SK-N-SH (cell line): ENCODE results near the gene SH3PXD2A. TPM values are rescaled to one million over a fixed set of nuclear protein-coding genes. Genes with fewer than 3 reads are reported as not detected.
A peak's percentile ranks its signal among the peaks of the same experiment; 100 is the strongest.

Experiments
- CTCF ChIA-PET: fragments of 300-600, 350-600 bp; formaldehyde crosslinking; extraction: SDS; loops from one replicate; lab custom pipeline; 2021; lab: Yijun Ruan, JAX
- POLR2A ChIA-PET: fragments of 350-600 bp; sonication (Branson Sonifier 250); formaldehyde crosslinking; extraction: SDS; loops from one replicate; lab custom pipeline; 2020; ENCODE audit warnings: antibody characterized with exemption, inconsistent platforms; lab: Yijun Ruan, JAX
- DNase-seq: peaks from one replicate; pipeline ENCODE4 v3.0.0; 2012
- H2AFZ ChIP-seq: fragments of 200-600 bp; sonication (generic); 2 replicates; pipeline ENCODE4 v1.8.1; 2016; ENCODE audit warnings: antibody characterized with exemption, mild to moderate bottlenecking, low read depth
- H3F3A ChIP-seq: fragments of 200-600 bp; sonication (generic); replicated peaks from 2 replicates; pipeline ENCODE3; 2016; ENCODE audit warnings: antibody characterized with exemption, mild to moderate bottlenecking; ENCODE audit not compliant: insufficient read depth
- H3K27ac ChIP-seq, 2 experiments: fragments of 200-500 bp in 1 of 2; fragments of 200-600 bp in 1 of 2; sonication (Bioruptor generic) in 1 of 2; sonication (generic), shearing (Covaris generic) in 1 of 2; 2 replicates each; pipeline versions ENCODE4 v1.5.1 to v1.6.1; 2014 to 2016; ENCODE audit warnings: low read depth in 2 of 2, inconsistent platforms in 1 of 2, low read length in 1 of 2, mild to moderate bottlenecking in 1 of 2, mixed read lengths in 1 of 2
- H3K27me3 ChIP-seq: fragments of 200-600 bp; sonication (generic), shearing (Covaris generic); 2 replicates; pipeline ENCODE4 v1.6.1; 2016; ENCODE audit warnings: mixed run types; ENCODE audit not compliant: insufficient read depth
- H3K36me3 ChIP-seq, 2 experiments: fragments of 200-500 bp in 1 of 2; fragments of 200-600 bp in 1 of 2; sonication (Bioruptor generic) in 1 of 2; sonication (generic) in 1 of 2; replicated peaks in 1 of 2; 2 replicates each; pipeline versions ENCODE3 to v1.5.1; 2014 to 2016; ENCODE audit warnings: low read length in 1 of 2, mild to moderate bottlenecking in 1 of 2; ENCODE audit not compliant: insufficient read depth in 2 of 2, control insufficient read depth in 1 of 2
- H3K4me1 ChIP-seq, 2 experiments: fragments of 200-500 bp in 1 of 2; fragments of 200-600 bp in 1 of 2; sonication (Bioruptor generic) in 1 of 2; sonication (generic), shearing (Covaris generic) in 1 of 2; 2 replicates each; pipeline versions ENCODE4 v1.5.1 to v1.6.1; 2014 to 2016; ENCODE audit warnings: low read depth in 1 of 2, low read length in 1 of 2, mixed run types in 1 of 2; ENCODE audit not compliant: insufficient read depth in 2 of 2, control insufficient read depth in 1 of 2
- H3K4me2 ChIP-seq: fragments of 200-600 bp; sonication (generic), shearing (Covaris generic); 2 replicates; pipeline ENCODE4 v1.6.1; 2017; ENCODE audit warnings: mixed run types
- H3K4me3 ChIP-seq, 2 experiments: fragments of 200-500 bp in 1 of 2; fragments of 200-600 bp in 1 of 2; sonication (Bioruptor generic) in 1 of 2; sonication (generic), shearing (Covaris generic) in 1 of 2; 2 replicates each; pipeline versions ENCODE4 v1.5.1 to v1.8.1; 2014 to 2016; ENCODE audit warnings: low read depth in 2 of 2, inconsistent platforms in 1 of 2, low read length in 1 of 2, mild to moderate bottlenecking in 1 of 2, mixed read lengths in 1 of 2, moderate library complexity in 1 of 2
- H3K79me2 ChIP-seq: fragments of 200-600 bp; sonication (generic); 2 replicates; pipeline ENCODE4 v1.8.1; 2017; ENCODE audit warnings: mild to moderate bottlenecking; ENCODE audit not compliant: insufficient read depth
- H3K9ac ChIP-seq: fragments of 200-600 bp; sonication (generic); 2 replicates; pipeline ENCODE4 v1.6.1; 2017; ENCODE audit warnings: mixed run types
- H3K9me2 ChIP-seq: fragments of 200-600 bp; sonication (generic); 2 replicates; pipeline ENCODE4 v1.6.1; 2017; ENCODE audit warnings: mixed run types
- H3K9me3 ChIP-seq: fragments of 200-600 bp; sonication (generic); 2 replicates; pipeline ENCODE4 v1.6.1; 2017; ENCODE audit warnings: mixed run types, mild to moderate bottlenecking, moderate library complexity
- H4K20me1 ChIP-seq: fragments of 200-600 bp; sonication (generic); 2 replicates; pipeline ENCODE4 v1.6.1; 2017; ENCODE audit warnings: mild to moderate bottlenecking, mixed run types; ENCODE audit not compliant: insufficient read depth
- CHD2 ChIP-seq: fragments of 150-350 bp; IDR thresholded peaks from 2 replicates; pipeline ENCODE4 v1.6.1; 2018; ENCODE audit warnings: low read length; ENCODE audit not compliant: partially characterized antibody
- CTCF ChIP-seq: fragments of 200-600 bp; sonication (generic); IDR thresholded peaks from 2 replicates; pipeline ENCODE4 v1.6.1; 2017; ENCODE audit warnings: antibody characterized with exemption, mild to moderate bottlenecking, moderate library complexity
- FOXJ3 ChIP-seq: sonication (generic); formaldehyde crosslinking; IDR thresholded peaks from 2 replicates; pipeline ENCODE4 v1.5.1; 2020; ENCODE audit warnings: mild to moderate bottlenecking, missing genetic modification reagents
- GABPA ChIP-seq: IDR thresholded peaks from 2 replicates; pipeline ENCODE4 v1.4.0; 2012; ENCODE audit warnings: low read depth, mild to moderate bottlenecking
- GATA2 ChIP-seq: sonication (generic); formaldehyde crosslinking; IDR thresholded peaks from 2 replicates; pipeline ENCODE4 v1.5.0; 2020; ENCODE audit warnings: mild to moderate bottlenecking, missing genetic modification reagents
- JUND ChIP-seq: IDR thresholded peaks from 2 replicates; pipeline ENCODE4 v1.4.0; 2012
- MXI1 ChIP-seq: IDR thresholded peaks from 2 replicates; pipeline ENCODE4 v1.6.1; 2012; ENCODE audit warnings: mild to moderate bottlenecking, low read depth, low read length, improper control_type of control experiment
- NFIC ChIP-seq: IDR thresholded peaks from 2 replicates; pipeline ENCODE4 v1.4.0; 2012; ENCODE audit warnings: borderline replicate concordance
- RAD21 ChIP-seq: IDR thresholded peaks from 2 replicates; pipeline ENCODE4 v1.6.1; 2012; ENCODE audit warnings: mild to moderate bottlenecking, low read length
- REST ChIP-seq: IDR thresholded peaks from 2 replicates; pipeline ENCODE4 v1.6.1; 2012; ENCODE audit warnings: mild to moderate bottlenecking, low read depth, low read length, moderate library complexity
- RFX5 ChIP-seq: IDR thresholded peaks from 2 replicates; pipeline ENCODE4 v1.6.1; 2012; ENCODE audit warnings: mild to moderate bottlenecking, improper control_type of control experiment, low read length
- TAF1 ChIP-seq: IDR thresholded peaks from 2 replicates; pipeline ENCODE4 v1.6.1; 2012; ENCODE audit warnings: low read depth, mild to moderate bottlenecking, low read length, moderate library complexity, borderline replicate concordance
- TEAD4 ChIP-seq: IDR thresholded peaks from 2 replicates; pipeline ENCODE4 v1.4.0; 2012; ENCODE audit warnings: mild to moderate bottlenecking, borderline replicate concordance; ENCODE audit not compliant: insufficient read depth
- USF2 ChIP-seq: fragments of 150-350 bp; IDR thresholded peaks from 2 replicates; pipeline ENCODE4 v1.6.1; 2017; ENCODE audit warnings: antibody characterized with exemption, low read length, low read depth, borderline replicate concordance
- YY1 ChIP-seq: IDR thresholded peaks from 2 replicates; pipeline ENCODE4 v1.4.0; 2012; ENCODE audit warnings: low read depth, mild to moderate bottlenecking
- ZBTB33 ChIP-seq: IDR thresholded peaks from 2 replicates; pipeline ENCODE4 v1.4.0; 2012; ENCODE audit warnings: low read depth, borderline replicate concordance
- WGBS: methylation state at CpG from one replicate; pipeline ENCODE4 v1.1.6; 2017; ENCODE audit warnings: low lambda C conversion rate; 5-methylcytosine and 5-hydroxymethylcytosine counted together
- polyA plus RNA-seq, 3 experiments: library from polyadenylated mRNA; depleted of rRNA; stranded (reverse); fragments of >200 nt; gene quantifications; 2 replicates each; pipeline ENCODE4 v1.2.3, GENCODE V29; 2012

SH3PXD2A gene
- polyA plus RNA-seq, 1 of the 3 experiments (the other 2 are of a cell fraction), result 2.5 TPM

GRCh38 chr10:103897241-103897774 is 41.9 kb upstream of the SH3PXD2A start:
- no peaks in the 10 kb centered on the region for H4K20me1 ChIP-seq
- peaks cover 29 to 32% of the 10 kb centered on the region in 2 experiments for H3K36me3 ChIP-seq
- H3K27me3 ChIP-seq, result no peaks in the 10 kb centered on the region
- H3K79me2 ChIP-seq, result no peaks in the 10 kb centered on the region
- 87% methylated on average over 7 of the region's 7 CpGs for WGBS
- CTCF ChIA-PET, result interaction anchor here (0.8 to 3.0 kb wide), 3 partner anchors 9 to 181 kb away, joined by 3 to 15 read pairs (median 3); no protein-coding TSS in a partner anchor
- TF ChIP-seq ZBTB33 (no peak), TEAD4 (no peak), YY1 (no peak), JUND (no peak), CTCF (no peak), RFX5 (no peak), RAD21 (no peak)
- peaks cover 0 to 22% of the 10 kb centered on the region in 2 experiments for H3K4me1 ChIP-seq
- H3K4me2 ChIP-seq, result no peak overlapping the region
- H3F3A ChIP-seq, result peaks cover 10% of the 10 kb centered on the region
- no peak overlapping the region for H3K27ac ChIP-seq
- DNase-seq, result no peak
- no peak overlapping the region for H3K4me3 ChIP-seq
- no peak overlapping the region for H2AFZ ChIP-seq
- no peaks in the 10 kb centered on the region for H3K9me2 ChIP-seq
- H3K9me3 ChIP-seq, result no peaks in the 10 kb centered on the region
- POLR2A ChIA-PET, result no interaction called here
- no peak overlapping the region for H3K9ac ChIP-seq

GRCh38 chr10:103896225-103896624 is 40.8 kb upstream of the SH3PXD2A start:
- Histone ChIP-seq H3K4me2 (0 out of 2 replicates have a peak overlapping the region, but pooled peaks have one; percentile 36), H3K9me2 (no peaks in the 10 kb centered on the region), H3K36me3 (peaks cover 32 to 42% of the 10 kb centered on the region in 2 experiments), H2AFZ (no peak overlapping the region), H3K9me3 (no peaks in the 10 kb centered on the region), H3K79me2 (no peaks in the 10 kb centered on the region), H3K27me3 (no peaks in the 10 kb centered on the region), H3K4me3 (no peak overlapping the region), H4K20me1 (no peaks in the 10 kb centered on the region), H3K27ac (peak overlapping the region in 1 of 2 experiments; percentile 80; a peak in 2 of 4 replicates), H3F3A (peaks cover 10% of the 10 kb centered on the region), H3K4me1 (peaks cover 0 to 22% of the 10 kb centered on the region in 2 experiments), H3K9ac (no peak overlapping the region)
- DNase-seq, result no peak
- 77% methylated on average over 5 of the region's 5 CpGs for WGBS
- ChIA-PET POLR2A (no interaction called here), CTCF (no interaction called here)
- TF ChIP-seq FOXJ3 (CRISPR knock-in tag) (no peak), USF2 (no peak), CHD2 (no peak), GATA2 (CRISPR knock-in tag) (no peak), GABPA (no peak), TAF1 (no peak), MXI1 (no peak), REST (no peak), CTCF (no peak), RAD21 (no peak), NFIC (no peak), RFX5 (no peak)
